ENCODE data around the gene MYMK.
A peak's percentile ranks its signal among the peaks of the same experiment; 100 is the strongest.

Gene MYMK

DNA sequence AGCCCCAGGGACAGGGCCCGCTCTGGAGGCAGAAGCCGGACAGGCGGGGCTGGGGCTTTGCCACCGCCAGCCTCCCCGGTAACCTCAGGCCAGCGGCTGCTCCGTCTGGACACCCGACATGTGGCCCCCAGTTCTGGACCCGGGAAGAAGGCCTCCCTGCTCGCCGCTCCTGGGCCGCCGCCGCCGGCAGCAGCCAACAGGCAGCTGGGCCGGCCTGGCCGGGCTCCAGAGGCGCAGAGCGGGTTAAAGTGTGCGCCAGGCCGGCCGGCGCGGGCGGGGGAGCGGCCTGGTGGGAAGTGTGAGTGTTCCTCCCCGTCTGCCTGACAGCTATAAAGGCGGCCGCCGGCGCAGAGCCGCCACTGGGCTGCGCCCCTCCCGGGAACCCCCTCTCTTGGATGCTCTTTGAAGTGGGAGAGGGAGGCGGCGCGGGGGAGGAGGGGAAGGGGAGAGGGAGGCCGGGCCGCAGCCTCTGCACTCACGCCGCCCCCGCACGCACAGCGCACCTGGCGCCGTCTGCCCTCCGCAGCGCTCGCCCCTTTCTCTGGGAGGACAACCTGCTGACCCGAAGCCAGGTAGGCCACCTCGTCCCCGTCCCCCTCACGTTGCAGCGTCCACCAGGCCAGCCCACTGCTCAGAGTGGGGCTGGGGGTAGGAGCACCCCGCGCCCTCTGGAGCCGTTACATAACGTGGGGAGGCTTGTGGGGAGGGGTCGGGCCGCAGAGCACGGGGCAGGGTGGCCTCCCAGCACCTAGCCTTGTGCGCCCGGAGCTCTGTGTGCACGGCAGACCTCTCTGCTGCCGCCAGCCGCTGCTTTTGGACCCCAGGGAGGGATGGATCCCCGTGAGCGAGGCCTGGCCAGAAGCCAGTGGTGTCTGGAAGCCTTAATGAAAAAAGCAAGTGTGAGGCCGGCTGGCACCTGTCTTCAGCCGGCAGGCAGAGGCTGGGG is 9.9 kb upstream of the MYMK start, which contains the start of gene ADAMTSL2:
Gene ADAMTSL2, plus strand, starts transcription at position 359 of the 946 bp plus-strand sequence. CDS start 2,009 bp downstream, outside the sequence.
- peak; percentile 27 for DNase-seq (ENCODE audit: low spot score)

DNA sequence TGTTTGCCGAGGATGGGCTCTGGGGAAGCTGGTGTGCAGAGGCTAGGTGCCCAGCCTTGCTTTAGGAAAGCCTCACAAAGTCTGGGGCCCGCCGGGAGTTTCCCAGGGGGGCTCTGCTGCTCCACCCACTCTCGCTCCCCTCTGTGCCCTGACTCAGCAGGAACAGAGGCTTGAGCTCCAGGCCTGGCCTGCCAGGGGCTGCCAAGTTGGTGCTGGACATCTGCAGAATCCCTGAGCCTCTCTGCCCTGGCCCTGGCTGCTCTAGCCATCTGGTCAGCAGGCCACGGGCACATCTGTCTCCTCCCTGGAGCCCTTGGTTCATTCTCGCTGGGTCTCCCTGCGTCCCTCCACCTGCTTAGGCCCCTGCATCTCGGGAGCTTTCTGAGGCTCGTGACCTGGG is 9.1 kb upstream of the MYMK start:
- DNase-seq (ENCODE audit: low spot score), result no peak

DNA sequence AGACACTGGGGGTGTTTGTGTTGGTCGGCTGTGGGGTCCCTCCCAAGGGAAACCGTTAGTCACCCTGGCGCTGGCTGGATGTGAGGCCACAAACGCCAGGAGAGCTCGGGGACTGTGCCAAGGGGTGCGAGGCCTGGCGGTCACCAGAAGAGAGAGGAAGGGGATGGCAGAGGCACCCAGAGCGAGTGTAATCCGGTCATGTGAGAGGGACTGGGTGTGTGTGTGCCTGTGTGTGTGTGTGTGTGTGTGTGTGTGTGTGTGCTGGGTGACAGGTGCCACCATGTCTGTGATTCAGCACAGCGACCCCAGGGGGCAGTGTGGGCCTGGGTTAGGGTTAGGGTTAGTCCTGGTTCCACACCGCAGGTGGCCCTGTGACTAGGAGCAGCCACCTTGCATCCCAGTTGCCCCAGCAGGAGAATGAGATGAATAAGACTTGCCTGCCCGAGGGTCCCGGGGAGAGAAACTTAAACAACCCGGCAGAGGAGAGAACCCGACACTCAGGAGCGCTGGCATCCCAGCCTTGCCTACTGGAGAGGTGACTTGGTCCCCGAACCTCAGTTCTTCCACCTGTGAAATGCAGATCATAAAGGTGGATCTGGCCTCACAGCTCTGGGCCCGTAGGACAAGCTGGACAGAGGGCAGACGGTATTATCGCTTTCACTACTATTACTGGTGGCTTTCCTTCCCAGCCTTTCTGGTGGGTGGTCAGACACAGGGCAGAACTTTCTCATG is 8.3 kb upstream of the MYMK start:
- peak; percentile 53 for DNase-seq (ENCODE audit: low spot score)

DNA sequence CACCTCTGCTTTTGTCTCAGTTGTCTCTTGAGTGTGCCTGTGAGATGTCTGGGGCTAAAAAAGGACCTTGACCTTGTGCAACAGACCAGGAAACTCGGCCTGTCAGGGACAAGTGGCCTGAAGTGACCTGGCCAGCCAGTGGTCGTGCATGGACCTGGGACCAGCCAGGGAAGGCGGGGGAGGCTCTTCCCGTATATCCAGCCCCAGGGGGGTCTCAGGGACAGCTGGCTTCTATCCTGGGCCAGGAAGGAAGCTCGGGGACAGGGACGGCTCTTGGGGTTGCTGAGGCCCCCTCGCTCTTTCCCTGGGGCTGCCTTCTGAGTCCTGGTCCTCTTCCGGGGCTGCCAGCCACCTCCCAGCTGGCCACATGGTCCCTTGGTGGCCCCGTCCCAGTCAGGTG is 6.5 kb upstream of the MYMK start:
- no peak for DNase-seq (ENCODE audit: low spot score)

DNA sequence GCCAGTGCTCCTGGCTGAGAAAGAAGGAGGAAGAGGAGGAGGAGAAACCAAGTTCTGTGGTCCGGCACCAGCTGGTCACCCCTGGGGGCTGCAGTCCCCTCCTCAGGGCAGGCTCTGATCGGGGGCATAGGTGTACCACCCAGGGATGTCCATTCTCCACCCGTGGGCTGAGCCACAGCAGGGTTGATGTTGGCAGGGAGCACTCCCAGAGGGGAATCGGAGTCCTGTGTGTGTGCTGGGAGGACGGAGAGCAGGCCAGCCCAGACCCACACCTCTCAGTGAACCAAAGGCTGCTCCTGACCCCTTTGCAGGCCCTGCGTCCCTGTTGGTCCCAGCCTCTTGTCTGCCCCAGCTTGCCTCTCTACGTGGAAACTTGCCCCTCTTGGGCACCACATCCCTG is 5.1 kb upstream of the MYMK start:
- no peak for DNase-seq (ENCODE audit: low spot score)

DNA sequence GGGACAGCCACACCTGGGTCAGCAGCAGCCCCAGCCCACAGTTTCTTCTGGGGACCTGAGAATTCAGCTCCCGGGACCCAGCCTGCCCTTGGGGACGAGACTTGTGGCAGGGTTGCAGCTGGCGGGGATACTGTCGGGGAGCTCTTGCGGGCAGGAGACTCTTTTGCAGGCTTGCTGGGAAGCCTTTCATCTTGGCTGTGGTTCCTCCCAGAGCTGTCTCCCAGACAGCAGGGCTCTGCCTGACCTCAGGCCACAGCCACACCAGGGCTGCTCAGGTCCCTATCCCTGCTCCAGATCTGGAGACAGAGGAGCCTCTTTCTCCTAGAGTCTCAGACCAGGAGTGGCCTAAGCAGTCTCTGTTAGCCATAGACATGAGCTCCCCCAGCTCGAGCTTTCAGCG is 4.7 kb upstream of the MYMK start:
- no peak for DNase-seq (ENCODE audit: low spot score)

DNA sequence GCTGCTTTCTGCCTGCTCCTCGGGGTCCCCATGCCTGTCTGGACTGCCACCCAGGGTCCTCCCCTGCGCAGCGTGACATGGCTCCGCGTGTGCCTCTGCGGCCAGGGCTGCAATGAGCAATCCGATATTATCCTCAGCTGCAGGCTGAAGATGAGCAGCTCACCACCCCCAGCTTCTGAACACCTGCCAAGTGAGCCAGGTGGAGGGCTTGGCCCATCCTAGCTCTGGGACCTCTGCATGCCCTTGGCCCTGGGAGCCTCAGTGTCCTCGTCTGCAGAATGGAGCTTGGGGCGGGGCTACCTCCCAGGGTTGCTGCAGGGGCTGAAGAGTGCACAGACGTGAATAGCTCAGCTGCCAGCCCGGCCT is 4.1 kb upstream of the MYMK start:
- no peak for DNase-seq (ENCODE audit: low spot score)

DNA sequence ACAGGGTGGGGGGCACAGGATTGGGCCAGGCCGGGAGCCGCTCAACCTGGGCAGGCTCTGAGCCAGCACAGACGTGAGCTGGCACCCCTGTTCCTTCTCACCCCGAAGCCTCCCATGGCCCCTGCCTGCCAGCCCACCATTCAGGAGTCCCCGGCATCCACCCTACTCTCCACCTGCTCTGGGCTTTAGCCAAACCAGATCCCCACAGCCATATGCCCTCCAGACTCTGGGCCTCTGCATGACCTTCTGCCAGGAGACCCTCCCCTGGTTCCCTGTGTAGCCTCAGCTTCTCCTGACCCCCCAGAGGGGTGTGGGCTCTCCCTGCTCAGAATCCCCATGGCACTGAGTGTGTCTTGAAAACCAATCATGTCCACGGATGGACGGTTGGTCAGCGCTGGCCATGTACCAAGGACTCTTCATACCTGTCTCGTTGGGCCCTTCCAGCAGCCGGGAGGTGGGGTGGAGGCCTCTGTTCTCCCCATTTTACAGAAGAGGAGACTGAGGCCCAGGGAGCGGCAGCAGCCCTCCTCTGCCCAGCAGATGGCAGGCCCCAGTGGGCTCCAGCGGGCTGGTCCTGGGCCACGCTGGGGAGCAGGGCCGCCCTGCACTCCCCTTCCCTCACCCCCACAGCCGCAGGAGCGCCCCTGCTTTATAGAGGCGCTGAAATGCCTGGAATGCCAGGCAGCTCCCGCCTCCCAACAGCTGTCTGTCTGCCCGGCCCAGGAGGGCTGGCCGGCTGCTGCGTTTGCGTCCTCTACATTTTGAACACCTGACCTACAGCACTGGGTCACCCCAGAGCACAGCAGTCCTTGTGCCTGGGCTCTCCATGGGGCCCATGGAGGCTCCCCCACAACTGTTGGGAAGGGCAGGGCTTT is 3.5 kb upstream of the MYMK start:
- DNase-seq (ENCODE audit: low spot score), result no peak

DNA sequence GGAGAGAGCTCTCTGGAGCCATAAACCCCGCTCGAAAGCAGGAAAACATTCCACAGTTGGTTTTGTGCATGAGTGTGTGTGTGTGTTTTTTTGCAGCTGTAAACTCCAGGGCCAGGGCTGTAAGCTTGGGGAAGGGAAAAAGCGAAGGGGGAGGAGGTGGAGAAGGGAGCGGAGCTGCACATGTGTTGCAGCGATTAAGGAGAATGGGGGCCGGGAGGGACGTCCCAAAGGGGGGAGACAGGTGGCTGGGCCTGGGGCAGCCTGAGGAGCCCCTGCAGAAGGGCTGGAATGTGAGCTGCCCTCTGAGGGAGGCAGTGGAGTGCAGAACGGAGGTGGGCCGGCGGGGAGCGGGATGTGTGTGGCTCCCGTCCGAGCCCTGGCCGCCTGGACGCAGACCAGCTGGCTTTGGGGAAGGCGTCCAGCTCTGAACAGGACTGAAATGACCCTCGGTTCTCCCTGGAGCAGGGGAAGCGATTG is 2.7 kb upstream of the MYMK start:
- DNase-seq (ENCODE audit: low spot score), result no peak

DNA sequence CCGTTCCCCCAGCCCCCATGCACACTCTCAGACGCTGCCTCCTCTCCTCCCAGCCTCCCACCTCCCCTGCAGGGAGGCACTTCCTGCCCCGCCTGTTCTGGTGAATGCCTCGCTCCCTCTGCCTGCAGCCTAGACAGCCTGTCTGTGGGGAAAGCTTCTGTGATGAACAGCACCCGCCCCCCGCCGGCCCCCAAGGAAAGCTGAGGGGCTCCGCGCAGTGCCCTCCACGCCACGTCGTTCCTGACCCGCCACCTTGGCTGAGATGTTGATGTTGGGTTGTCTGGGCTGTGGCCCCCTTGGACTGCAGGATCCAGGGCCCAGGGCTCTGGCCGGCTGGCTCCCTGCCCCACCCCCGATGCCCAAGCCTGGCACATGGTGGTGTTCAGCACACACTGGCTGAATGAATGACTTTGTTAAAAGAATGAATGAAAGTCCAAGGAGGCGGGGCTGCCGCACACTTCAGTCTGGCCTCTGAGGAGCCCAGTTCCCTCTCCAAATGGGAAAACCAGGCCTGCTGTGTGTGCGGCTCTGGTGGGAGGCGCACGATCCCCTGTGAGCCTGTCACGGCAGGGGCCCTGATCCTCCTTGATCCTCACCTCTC is 2.1 kb upstream of the MYMK start:
- no peak for DNase-seq (ENCODE audit: low spot score)

DNA sequence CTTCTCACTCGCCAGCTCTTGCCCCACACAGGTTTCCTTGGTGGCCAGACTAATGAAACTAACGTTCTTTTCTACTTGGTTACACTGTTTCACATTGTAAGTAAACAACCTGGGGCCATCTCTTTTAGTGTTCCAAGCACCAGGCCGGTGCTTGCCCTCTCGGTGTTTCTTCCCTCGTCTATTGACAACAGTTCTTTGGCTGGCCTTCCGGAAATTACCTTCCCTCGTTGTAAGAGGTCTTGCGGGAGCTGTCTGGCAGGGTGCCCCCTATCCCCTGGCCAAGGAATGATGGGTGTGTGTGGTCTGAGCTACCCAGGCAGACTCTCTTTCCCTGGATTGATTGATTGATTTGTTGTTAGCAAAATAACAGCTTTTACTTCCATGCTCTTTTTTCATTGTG is 918 bp upstream of the MYMK start:
- DNase-seq (ENCODE audit: low spot score), result no peak

DNA sequence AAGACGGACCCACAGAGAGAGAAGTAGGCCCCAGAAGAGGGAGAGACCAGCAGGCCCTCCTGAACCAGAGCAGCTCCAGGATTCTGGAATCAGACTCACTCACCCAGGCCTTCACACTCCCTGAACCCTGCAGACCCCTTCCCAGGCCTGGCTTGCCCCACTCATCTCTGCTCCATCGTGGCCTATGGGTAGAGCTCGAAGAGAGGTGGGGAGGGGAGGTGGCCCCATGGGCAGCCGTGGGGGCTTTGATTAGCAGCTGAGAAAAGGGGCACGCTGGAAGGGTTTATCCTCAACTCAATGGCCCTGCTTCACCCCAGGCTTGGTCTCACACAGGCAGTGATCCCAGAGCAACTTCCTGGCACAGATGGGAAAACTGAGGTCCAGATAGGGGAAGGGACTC is 613 bp downstream of the MYMK start:
- no peak for DNase-seq (ENCODE audit: low spot score)

DNA sequence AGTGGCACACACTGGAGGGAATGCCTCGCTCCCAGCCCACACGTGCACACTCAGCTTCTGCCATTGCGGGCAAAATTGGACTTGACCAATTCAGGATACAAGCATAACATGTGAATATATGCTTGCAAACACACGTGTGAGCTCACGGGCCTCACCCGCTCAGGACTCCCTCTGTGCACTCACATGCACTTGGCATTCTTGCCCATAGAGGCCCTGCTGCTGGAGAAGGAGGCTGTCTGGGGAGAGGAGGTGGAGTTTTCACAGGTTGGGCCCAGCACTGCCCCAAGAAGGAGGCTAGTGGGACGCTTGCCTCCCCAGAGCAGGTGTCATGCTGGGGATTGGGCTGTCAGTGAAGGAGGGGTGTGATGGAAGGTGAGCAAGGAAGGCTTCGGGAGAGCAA is 1.7 kb downstream of the MYMK start:
- no peak for DNase-seq (ENCODE audit: low spot score)

DNA sequence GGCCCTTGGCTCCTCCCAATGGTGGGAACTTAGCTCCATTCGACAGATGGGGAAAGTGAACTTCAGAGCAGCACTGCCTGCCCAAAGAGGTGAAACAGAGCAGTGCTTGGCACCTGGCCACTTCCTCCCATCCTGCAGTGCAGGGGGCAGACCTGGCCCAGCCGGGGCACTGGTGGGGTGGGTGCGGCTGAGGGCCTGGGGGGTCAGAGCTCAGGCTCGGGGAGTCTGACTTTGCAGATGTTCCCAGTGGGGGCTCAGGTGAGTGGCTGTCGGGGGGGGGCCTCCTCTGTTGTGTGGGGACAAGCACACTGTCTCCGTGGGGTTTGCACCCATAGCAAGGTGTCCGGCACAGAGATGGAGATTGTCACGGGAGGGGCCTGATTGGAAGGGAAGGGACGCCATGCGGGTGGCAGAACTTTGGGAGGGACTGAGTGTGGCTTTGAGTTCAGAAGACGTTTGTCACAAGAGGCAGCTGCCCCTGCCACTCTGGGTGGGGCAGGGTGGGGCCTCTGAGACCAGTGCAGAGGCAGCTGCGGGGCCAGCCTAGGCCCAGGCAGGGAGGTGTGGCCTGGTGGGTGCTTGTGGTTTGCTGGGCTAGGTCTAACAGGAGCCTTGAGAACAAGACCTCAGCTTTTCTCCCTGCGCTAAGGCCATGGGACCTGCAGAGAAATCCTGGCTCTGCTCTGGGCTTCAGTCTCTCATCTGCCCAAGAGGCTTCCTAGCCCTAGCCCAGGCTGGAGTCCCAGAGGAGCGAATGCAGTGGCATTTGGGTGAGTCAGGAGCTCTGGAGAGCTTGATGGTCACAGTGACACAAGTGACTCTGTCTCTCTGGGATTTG is 2.5 kb downstream of the MYMK start:
- DNase-seq (ENCODE audit: low spot score), result no peak

DNA sequence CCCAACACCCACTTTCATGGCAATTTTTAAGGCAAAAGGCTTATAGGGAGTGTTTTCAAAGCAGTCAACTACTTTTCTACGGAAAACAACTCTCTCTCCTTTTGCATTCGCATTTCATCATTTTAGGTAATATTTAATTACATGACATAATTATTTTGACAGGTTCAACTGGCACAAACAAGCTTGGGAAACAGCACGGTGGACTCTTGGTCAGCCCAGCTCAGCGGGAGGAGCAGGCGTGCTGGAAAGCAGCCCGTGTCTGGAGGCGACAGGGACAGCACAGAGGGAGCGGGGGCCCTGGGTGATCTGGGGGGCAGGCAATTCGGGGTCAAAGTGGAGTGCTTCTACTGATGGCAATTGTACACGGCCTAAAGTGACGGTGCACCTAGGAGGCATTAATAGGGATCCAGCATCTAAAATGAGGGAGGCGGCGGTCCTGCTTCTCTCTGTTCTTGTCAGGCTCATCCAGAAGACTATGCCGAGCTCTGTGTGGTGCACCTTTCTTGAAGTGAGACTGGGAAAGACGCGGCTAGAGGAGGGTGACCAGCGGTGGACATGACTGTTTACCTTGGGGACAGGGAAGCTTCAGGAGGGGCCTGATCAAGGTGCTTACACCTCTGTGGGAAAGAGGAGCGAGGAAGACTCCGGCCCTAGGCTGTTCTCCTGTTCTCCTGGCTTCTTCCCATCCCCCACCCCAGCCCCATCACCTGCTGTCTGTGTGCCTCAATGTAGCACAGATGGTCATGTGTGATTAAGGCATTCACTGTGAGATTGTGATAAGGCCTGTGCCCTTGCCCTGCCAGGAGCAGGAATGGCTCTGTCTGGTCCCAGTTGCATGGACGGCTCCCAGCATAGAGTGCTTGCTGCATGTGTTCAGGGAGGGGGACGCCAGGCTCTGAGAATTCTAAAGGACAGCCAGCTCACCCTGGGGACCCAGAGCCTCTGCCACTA is 3.4 kb downstream of the MYMK start:
- no peak for DNase-seq (ENCODE audit: low spot score)

DNA sequence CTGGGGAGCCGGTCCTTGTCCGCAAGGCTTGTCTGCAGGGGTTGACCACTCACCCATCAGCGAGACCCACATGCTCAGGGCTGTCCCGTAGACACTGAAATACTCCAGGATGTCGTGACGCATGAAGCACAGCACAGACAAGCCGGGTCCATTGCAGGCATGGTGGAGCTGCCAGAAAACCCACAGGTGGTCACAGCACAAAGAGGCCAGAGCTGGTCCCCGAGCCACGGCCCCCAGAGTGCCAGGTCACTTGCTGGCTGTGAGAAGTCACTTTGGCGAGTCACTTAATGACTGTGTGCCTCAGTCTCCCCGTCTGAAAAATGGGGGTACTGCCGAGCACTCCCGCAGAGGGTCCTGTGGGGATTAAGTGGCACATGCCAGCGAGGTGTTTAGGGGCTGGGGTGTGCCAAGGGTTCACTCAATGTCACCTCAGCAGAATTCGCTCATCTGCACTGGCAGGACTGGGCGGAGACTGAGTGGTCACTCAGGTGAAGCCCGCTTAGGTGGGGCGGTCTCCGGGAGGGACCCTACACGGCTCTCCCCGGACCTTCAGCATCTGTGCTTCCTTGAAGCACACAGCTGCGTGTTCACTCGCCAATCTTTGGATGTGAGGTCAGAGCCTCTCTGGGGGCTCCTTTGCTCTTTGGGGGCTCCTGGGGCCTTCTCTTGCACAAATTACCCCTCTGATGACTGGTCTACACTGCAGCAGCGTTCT is 4.5 kb downstream of the MYMK start:
- no peak for DNase-seq (ENCODE audit: low spot score)

DNA sequence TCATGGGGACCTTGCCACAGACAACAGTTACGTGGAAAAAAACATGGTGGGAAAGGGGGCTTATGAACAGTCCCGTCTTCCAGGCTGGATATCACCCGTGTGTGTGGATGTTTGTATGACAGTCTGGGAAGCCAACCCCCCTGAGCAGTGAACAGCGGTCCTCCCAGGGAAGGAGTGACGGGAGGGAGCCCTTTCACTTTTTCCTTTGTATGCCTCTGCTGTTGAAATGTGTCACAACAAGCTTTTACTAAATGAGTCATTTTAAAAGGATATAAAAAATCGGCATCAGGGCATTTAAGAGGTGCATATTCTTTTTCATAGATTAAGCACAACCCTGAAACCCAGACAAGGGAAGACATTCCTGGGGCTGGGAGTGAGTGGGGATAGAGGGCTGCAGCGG is 5.1 kb downstream of the MYMK start:
- DNase-seq (ENCODE audit: low spot score), result no peak

DNA sequence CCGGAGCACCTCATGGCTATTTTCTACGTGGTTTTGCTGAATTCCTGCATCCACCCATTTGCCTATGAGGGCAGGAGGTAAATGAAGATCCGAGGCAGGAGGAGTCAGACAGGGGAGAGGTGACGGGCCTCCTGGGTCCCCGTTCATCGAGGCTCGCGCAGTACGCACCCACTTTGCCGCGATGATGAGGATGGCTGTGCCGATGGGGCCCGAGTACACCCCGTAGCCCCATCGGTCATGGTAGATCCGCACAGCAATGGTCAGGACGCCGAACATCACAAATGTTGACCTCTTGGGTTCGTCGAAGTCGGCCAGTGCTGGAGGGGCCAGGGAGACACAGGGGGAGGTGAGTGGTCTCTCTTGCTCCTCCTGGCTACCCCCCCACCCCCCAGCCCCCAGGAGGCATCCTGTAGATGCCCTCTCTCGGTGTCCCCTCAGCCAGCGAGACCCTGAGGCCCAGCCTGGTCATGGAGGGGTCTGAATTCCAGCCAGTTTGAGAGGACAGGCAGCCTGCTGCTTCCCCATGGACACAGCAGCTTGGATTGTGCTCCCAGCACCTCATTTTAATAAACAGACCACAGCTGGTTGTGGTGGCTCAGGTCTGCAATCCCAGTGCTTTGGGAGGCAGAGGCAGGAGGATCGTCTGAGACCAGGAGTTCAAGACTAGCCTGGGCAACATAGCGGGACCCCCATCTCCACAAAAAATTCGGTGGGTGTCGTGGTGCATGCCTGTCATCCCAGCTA is 5.9 kb downstream of the MYMK start:
- no peak for DNase-seq (ENCODE audit: low spot score)

All from CD4-positive, alpha-beta T cell treated with Interleukin-15 for 4 hours (primary cell).